ENCODE measurements around the gene PEX10. TPM values are rescaled to one million over a fixed set of nuclear protein-coding genes. Genes with fewer than 3 reads are reported as not detected.

The PEX10 gene
- total RNA-seq, 1 experiment from 2014 or later: 21.9 TPM

DNA sequence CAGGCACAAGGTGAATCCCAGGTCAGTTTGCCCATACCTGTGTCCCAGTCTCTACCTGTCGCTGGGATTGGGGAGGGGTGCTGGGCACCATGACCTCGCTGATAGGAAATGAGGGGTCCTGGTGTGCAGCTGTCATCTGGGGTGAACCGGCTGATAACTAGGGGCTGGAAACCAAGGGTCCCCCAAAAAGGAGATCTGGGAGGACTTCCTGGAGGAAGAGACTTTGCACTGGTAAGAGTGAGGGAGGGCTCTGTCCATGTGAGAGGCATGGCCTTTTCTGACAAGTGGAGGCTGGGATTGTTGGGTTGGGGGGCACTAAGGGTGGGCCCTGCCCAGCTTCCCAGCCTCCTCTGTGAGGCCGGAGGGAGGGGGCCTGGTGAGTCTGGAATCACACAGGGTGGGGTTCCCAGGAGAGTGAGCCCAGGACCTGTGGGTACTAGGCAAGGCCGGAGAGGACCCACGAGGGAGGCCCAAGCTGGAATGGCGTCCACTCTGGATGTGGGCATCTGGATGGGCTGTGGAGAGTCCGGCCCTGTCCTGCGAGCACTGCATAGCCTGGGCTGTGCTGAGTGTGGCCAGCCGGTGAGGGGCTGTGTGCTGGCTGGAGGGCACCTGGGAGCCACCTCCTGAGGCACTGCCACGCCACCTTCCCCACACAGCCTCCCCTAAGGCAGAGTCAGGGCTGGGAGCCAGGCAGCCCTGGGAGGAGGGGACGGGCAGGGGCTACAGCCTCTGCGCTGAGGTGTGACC, 4.9 kb upstream of the PEX10 start:
- intact Hi-C loops (cut with micrococcal nuclease; ENCODE audit: unreplicated experiment): no loop called here
- Histone ChIP-seq H3K9me3 (no peaks in the 10 kb centered on the region), H3K4me3 (ENCODE audit: low read depth, low read length) (no peak overlapping the region), H3K36me3 (ENCODE audit: control insufficient read depth, insufficient read depth, low read length) (no peaks in the 10 kb centered on the region), H3K4me1 (no peaks in the 10 kb centered on the region; the same call in 1 of the 2 replicates), H3K27me3 (replicated peaks; ENCODE audit: control insufficient read depth, insufficient read depth, low read length) (no peaks in the 10 kb centered on the region; the same call in 1 of the 2 replicates)
- Mint-ChIP-seq H3K4me1 (ENCODE audit: low read depth, unreplicated experiment) (peaks cover 5% of the 10 kb centered on the region), H3K9me3 (ENCODE audit: unreplicated experiment) (no peaks in the 10 kb centered on the region), H3K27me3 (ENCODE audit: insufficient read depth, unreplicated experiment) (peaks cover 12% of the 10 kb centered on the region), H3K36me3 (ENCODE audit: insufficient read depth, unreplicated experiment) (peaks cover 17% of the 10 kb centered on the region), H3K4me3 (ENCODE audit: unreplicated experiment) (no peak overlapping the region), H3K27ac (ENCODE audit: unreplicated experiment) (no peak overlapping the region)
- TF ChIP-seq, protein P1, sequence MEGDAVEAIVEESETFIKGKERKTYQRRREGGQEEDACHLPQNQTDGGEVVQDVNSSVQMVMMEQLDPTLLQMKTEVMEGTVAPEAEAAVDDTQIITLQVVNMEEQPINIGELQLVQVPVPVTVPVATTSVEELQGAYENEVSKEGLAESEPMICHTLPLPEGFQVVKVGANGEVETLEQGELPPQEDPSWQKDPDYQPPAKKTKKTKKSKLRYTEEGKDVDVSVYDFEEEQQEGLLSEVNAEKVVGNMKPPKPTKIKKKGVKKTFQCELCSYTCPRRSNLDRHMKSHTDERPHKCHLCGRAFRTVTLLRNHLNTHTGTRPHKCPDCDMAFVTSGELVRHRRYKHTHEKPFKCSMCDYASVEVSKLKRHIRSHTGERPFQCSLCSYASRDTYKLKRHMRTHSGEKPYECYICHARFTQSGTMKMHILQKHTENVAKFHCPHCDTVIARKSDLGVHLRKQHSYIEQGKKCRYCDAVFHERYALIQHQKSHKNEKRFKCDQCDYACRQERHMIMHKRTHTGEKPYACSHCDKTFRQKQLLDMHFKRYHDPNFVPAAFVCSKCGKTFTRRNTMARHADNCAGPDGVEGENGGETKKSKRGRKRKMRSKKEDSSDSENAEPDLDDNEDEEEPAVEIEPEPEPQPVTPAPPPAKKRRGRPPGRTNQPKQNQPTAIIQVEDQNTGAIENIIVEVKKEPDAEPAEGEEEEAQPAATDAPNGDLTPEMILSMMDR (IDR thresholded peaks at IDR 0.05; ENCODE audit: insufficient read depth in 1 of 2, low read depth in 1 of 2, low read length in 1 of 2, severe bottlenecking in 1 of 2, unreplicated experiment in 1 of 2): no peak
- BruUV-seq (replicated peaks): no TSS peak
- DNase-seq: no peak
- CTCF ChIA-PET: no interaction called here
- POLR2A ChIA-PET: no interaction called here

DNA sequence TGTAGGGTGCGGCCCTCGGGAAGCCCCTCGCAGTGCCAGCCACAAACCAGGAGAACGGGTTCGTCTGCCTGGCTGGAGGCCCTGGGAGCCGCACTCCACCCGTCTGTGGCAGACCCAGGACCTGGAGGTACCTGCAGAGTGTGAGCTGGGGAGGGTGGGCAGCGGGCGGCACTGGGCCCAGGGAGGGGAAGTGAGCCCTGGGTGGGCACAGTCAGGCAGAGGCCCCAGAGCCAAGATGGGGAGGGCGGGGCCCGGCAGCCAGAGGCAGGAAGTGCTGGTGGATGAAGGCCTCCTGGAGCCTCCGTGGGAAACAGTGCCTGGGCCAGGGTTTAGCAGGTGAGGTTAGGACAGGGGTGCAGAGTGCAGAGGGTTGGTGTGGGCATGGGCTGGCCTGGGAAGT, 4.0 kb upstream of the PEX10 start:
- Histone ChIP-seq H3K9me3 (no peaks in the 10 kb centered on the region), H3K4me3 (ENCODE audit: low read depth, low read length) (no peak overlapping the region), H3K27me3 (replicated peaks; ENCODE audit: control insufficient read depth, insufficient read depth, low read length) (no peaks in the 10 kb centered on the region), H3K36me3 (ENCODE audit: control insufficient read depth, insufficient read depth, low read length) (no peaks in the 10 kb centered on the region), H3K4me1 (no peaks in the 10 kb centered on the region; the same call in 1 of the 2 replicates)
- BruUV-seq (replicated peaks): no TSS peak
- DNase-seq: no peak
- intact Hi-C loops (cut with micrococcal nuclease; ENCODE audit: unreplicated experiment): no loop called here
- Mint-ChIP-seq H3K4me1 (ENCODE audit: low read depth, unreplicated experiment) (peaks cover 5% of the 10 kb centered on the region), H3K27ac (ENCODE audit: unreplicated experiment) (no peak overlapping the region), H3K9me3 (ENCODE audit: unreplicated experiment) (no peaks in the 10 kb centered on the region), H3K36me3 (ENCODE audit: insufficient read depth, unreplicated experiment) (peaks cover 18% of the 10 kb centered on the region), H3K4me3 (ENCODE audit: unreplicated experiment) (no peak overlapping the region), H3K27me3 (ENCODE audit: insufficient read depth, unreplicated experiment) (peaks cover 12% of the 10 kb centered on the region)
- CTCF ChIA-PET: no interaction called here
- POLR2A ChIA-PET: no interaction called here
- TF ChIP-seq, protein P1 (IDR thresholded peaks at IDR 0.05; ENCODE audit: insufficient read depth in 1 of 2, low read depth in 1 of 2, low read length in 1 of 2, severe bottlenecking in 1 of 2, unreplicated experiment in 1 of 2): no peak

GRCh38 chr1:2415801-2416208, 3.4 kb upstream of the PEX10 start:
- H3K36me3 Mint-ChIP-seq (ENCODE audit: insufficient read depth, unreplicated experiment): peaks cover 23% of the 10 kb centered on the region
- ChIA-PET CTCF (no interaction called here), POLR2A (no interaction called here)
- H3K27me3 Mint-ChIP-seq (ENCODE audit: insufficient read depth, unreplicated experiment): peaks cover 12% of the 10 kb centered on the region
- no peak overlapping the region for H3K4me3 ChIP-seq (ENCODE audit: low read depth, low read length)
- H3K27me3 ChIP-seq (replicated peaks; ENCODE audit: control insufficient read depth, insufficient read depth, low read length): no peaks in the 10 kb centered on the region
- TF ChIP-seq, protein P1 (IDR thresholded peaks at IDR 0.05; ENCODE audit: insufficient read depth in 1 of 2, low read depth in 1 of 2, low read length in 1 of 2, severe bottlenecking in 1 of 2, unreplicated experiment in 1 of 2): no peak
- intact Hi-C loops (cut with micrococcal nuclease; ENCODE audit: unreplicated experiment): no loop called here
- H3K4me3 Mint-ChIP-seq (ENCODE audit: unreplicated experiment): peak overlapping the region; percentile 24
- no peak for DNase-seq
- no peak overlapping the region for H3K27ac Mint-ChIP-seq (ENCODE audit: unreplicated experiment)
- no peaks in the 10 kb centered on the region; the same call in 1 of the 2 replicates for H3K4me1 ChIP-seq
- H3K36me3 ChIP-seq (ENCODE audit: control insufficient read depth, insufficient read depth, low read length): no peaks in the 10 kb centered on the region
- no peaks in the 10 kb centered on the region for H3K9me3 ChIP-seq
- BruUV-seq (replicated peaks): no TSS peak
- peaks cover 5% of the 10 kb centered on the region for H3K4me1 Mint-ChIP-seq (ENCODE audit: low read depth, unreplicated experiment)
- H3K9me3 Mint-ChIP-seq (ENCODE audit: unreplicated experiment): no peaks in the 10 kb centered on the region
